ENCODE results near the gene ITGAV.

The ITGAV gene

GRCh38 chr2:186575856-186576255 is 14.0 kb upstream of the ITGAV start:
- no peak for DNase-seq

GRCh38 chr2:186576614-186577013 is 13.2 kb upstream of the ITGAV start:
- DNase-seq = no peak

GRCh38 chr2:186582698-186583097 is 7.2 kb upstream of the ITGAV start:
- DNase-seq = no peak

- DNase-seq = no peak
These were observed 5.8 kb upstream of the ITGAV start for GRCh38 chr2:186584053-186584452.

GRCh38 chr2:186588421-186588820 is 1.4 kb upstream of the ITGAV start:
- DNase-seq = no peak

GRCh38 chr2:186588940-186589611 is 780 bp upstream of the ITGAV start:
- no peak for DNase-seq

GRCh38 chr2:186590350-186590758 is 498 bp downstream of the ITGAV start:
- DNase-seq = no peak

GRCh38 chr2:186590759-186591505 is 1.1 kb downstream of the ITGAV start:
- DNase-seq = no peak

- no peak for DNase-seq
These were observed 1.6 kb downstream of the ITGAV start for GRCh38 chr2:186591506-186591890.

GRCh38 chr2:186592137-186592875 is 2.5 kb downstream of the ITGAV start:
- no peak for DNase-seq

- DNase-seq = no peak
These were observed 3.7 kb downstream of the ITGAV start for GRCh38 chr2:186593523-186593922.

GRCh38 chr2:186594001-186594722 is 4.3 kb downstream of the ITGAV start:
- no peak for DNase-seq

- no peak for DNase-seq
These were observed 5.4 kb downstream of the ITGAV start for GRCh38 chr2:186595219-186595618.

- DNase-seq = no peak
These were observed 9.4 kb downstream of the ITGAV start for GRCh38 chr2:186599186-186599778.

GRCh38 chr2:186603286-186603685 is 13.4 kb downstream of the ITGAV start:
- DNase-seq = no peak

GRCh38 chr2:186605041-186605440 is 15.2 kb downstream of the ITGAV start:
- DNase-seq = no peak

- DNase-seq = no peak
These were observed 17.9 kb downstream of the ITGAV start for GRCh38 chr2:186607660-186608324.

- DNase-seq = no peak
These were observed 20.9 kb downstream of the ITGAV start for GRCh38 chr2:186610785-186611184.

GRCh38 chr2:186611526-186611925 is 21.7 kb downstream of the ITGAV start:
- DNase-seq = no peak

- DNase-seq = no peak
These were observed 22.2 kb downstream of the ITGAV start for GRCh38 chr2:186612026-186612425.

GRCh38 chr2:186612555-186613440 is 22.9 kb downstream of the ITGAV start:
- no peak for DNase-seq

Data from stimulated activated CD4-positive, alpha-beta T cell treated with anti-CD3 and anti-CD28 coated beads, Interleukin-12 subunit alpha, Interleukin-12 subunit beta, amount 100 ng/mL, for 4 hours (primary cell).